ENCODE measurements around the gene DENND2C.

The DENND2C gene, protein sequence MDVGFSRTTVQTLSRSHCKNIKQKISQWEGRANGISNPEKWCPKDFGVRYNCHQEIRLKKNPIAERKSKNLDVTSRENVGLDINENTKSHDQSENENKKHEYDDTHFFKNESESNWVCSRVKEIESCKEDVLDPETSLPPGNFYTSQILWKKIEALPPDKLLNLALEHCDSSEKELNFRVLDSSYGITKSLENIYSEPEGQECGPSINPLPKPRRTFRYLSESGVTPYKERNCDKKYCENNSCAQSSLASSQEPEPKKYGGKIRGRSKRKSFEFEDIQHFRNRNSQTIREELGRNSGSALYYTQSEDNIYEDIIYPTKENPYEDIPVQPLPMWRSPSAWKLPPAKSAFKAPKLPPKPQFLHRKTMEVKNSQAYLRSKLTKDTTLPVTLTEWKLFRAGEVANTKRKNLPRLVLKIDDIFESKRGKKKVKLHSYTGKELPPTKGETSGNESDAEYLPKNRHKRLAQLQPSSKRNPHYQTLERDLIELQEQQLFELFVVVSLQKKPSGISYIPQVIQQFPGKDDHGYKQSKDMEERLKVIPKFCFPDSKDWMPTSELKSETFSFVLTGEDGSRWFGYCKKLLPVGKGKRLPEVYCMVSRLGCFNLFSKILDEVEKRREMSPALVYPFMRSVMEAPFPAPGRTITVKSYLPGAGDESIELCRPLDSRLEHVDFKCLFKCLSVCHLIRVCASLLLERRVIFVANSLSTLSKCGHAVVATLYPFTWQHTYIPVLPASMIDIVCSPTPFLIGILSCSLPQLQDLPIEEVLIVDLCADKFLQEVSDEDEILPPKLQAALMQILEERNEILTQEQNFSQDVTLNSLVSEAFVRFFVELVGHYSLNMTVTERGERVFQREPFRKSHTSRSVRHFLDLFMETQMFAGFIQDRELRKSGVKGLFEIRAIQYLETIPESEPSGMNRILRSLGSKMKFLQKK

DNA sequence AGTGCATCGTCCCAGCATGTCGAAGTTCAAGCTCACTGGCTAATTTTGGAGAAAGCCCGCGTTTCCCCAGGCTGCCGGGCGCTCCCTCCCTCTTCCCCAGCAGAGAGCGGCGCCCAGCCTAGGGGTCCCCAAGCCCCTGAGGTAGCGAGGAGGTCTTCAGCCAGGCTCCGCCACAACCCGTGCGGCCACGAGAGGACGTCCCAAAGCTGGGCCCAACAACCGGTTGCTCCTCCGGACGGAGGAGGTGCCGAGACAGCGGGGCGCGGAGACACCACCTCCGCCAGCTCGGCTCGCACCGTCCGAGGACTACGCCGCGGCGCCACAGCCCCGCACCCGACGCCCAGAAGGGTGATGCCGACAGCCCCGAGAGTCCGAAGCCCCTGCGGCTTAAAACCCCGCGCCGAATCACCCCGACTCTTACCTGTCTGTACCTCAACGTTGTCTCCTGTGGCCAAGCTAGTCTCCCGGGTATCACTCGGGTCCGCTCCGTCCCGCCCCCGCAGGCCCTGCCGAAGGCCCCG is at the start of gene DENND2C:
DENND2C (minus strand) TSS at position 488 of the 521 bp plus-strand sequence. CDS start 44,065 bp downstream, outside the sequence.
- no peak for DNase-seq

DNA sequence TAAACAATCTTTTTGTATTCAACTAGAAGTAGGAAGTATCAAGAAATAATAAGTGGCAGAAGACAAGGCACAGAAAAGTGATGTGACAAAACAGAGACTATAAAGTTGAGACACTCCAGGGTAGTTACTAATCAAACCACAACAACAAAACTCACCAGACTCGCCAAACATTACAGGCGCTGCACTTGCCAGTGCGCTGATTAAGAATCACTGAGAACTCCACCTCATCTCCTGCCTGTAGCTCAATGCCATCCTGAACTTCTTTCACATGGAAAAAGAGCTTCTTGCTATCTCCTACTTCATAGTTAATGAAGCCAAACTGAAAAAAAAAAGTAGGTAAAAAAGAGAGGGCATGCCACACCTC is 49.6 kb upstream of the DENND2C start:
- no peak for DNase-seq

DNA sequence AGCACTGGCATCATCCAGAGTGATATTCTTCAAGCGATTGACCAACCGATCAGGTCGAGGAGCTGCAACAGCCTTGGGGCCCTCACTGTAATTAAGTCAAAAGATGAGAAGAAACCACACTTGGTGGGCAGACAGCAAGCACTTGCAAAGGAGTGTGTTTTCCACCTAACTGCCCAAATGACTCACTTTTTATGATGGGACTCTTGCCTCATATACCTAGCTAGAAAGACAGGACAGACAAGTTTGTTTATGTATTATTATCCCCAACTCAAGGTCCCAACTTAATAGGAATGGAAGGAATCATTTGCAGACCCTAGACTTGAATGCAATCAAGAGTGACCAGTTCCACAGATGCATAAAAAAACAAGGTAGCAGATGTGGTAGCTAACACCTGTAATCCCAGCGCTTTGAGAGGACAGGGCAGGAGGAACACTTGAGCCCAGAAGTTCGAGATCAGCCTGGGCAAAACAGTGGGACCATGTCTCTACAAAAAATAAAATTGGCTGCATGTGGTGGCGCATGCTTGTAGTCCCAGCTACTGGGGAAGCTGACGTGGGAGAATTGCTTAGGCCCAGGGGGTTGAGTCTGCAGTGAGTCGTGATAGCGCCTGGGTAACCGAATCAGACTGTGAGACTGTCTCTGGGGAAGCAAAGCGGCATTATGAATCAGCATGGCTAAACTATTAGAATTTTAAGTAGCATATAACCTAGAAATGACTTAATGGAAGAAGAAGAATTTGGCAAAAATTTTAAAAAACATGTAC is 49.0 kb upstream of the DENND2C start:
- peak; percentile 66 for DNase-seq

DNA sequence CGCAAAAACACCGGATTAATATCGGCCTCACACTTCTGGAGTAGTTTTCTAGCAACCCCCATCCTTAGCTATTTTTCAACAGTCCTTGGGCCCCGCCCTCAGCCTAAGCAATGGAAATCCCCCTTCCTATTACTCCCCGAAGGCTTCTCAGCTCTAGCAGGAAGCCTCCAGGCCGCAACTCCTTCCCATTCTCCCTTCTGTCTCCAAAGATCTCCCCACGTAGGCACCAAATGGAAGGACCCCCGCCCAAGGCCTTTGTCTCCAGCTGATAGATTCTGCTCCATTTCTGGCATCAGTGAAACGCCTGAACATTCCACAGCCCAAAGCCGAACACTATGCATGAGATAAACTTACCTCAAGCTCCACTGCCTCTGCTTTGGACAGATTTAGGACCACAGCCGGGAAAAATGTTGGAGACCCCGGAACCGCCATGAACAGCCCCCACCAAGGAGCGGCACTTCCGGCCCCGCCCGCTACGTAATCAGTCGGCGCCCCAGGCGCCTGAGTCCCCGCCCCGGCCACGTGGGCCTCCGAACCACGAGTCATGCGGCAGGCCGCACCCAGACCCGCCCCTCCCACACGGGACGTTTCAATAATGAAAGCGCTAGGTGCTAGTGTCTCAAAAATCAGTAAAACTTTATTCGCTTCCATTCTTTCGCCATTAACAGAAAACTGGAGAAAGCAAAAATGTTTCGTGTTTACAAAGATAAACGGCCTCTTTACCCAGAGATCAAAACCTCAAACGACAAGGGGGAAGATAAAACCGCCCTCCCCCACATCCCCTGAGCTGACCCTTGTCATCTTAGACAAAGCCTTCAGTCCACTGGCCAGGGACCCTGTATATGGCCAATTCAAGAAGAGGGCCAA is 46.7 kb upstream of the DENND2C start, which contains the start of gene NRAS:
NRAS (minus strand) TSS at position 468 of the 867 bp plus-strand sequence. CDS start 611 bp downstream, outside the sequence.
- DNase-seq: peak; percentile 95

DNA sequence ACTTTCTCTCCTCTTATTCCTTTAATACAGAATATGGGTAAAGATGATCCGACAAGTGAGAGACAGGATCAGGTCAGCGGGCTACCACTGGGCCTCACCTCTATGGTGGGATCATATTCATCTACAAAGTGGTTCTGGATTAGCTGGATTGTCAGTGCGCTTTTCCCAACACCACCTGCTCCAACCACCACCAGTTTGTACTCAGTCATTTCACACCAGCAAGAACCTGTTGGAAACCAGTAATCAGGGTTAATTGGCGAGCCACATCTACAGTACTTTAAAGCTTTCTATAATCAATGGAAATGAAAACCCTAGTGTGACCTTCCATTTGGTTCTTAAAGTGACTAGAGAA is 46.1 kb upstream of the DENND2C start:
- no peak for DNase-seq

DNA sequence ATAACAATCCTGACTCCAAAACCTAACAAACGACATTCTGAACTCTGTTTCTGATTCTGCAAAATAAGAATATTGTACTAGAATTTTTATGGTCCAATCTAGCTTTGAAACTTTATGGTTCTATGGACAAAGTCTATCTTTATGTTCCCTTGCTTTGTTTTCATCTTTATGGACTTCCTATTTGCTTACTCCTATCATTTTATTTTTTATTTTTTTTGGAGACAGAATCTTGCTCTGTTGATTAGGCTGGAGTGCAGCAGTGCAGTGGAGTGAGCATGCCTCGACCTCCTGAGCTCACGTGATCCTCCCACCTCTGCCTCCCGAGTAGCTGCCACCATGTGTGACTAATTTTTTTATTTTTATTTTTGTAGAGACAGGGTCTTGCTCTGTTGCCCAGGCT is 43.1 kb upstream of the DENND2C start:
- no peak for DNase-seq

DNA sequence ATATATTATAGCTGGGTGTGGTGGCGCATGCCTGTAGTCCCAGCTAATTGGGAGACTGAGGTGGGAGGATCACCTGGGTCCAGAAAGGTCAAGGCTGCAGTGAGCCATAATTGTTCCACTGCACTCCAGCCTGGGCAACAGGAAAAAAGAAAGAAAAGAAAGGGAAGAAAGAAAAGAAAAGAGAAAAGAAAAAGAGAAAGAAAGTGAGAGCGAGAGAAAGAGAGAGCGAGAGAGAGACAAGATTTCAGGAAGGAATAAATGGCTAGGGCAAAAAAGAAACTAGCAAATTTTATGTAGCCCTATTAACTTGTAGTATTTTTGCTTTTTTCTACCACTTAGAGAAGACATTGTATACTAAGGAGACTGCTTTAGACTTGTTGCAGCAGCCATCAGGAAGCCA is 40.5 kb upstream of the DENND2C start:
- no peak for DNase-seq

DNA sequence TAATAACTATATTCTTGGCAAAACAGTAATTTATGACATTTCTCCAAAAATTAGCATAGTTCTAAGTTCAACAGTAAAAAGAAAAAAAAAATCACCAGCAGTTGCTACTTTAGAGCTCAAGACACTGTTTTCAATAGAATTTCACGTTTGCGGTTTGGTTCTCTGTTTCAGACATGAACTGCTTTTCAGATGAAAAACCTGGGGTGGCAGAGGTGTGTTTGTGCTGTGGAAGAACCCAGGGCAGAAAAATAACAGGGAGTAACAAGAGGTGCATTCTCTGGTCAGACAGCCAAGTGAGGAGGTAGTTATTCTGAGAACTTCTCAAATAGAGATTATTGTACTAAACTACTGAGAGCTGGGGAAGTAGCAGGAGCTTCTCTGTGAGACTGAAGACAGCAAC is 37.8 kb upstream of the DENND2C start:
- DNase-seq: no peak

DNA sequence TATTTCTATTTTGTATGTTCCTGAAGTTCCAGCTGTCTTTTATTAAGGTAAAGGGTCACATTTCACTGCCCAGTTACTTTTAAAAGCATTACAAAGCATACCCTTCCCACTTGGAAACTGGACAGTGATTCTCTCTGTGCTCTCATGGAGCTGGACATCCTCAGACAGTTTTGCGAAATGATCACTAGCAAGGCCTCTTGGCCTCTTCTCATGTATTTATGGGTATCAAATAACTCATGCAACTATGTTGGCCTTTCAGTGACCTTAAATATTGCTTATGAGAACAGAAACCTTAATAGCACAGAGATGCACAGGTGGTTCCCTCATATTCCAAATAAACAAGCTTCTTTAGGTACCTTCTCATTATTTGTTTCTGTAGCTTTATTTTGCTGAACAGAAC is 33.4 kb upstream of the DENND2C start:
- DNase-seq: no peak

DNA sequence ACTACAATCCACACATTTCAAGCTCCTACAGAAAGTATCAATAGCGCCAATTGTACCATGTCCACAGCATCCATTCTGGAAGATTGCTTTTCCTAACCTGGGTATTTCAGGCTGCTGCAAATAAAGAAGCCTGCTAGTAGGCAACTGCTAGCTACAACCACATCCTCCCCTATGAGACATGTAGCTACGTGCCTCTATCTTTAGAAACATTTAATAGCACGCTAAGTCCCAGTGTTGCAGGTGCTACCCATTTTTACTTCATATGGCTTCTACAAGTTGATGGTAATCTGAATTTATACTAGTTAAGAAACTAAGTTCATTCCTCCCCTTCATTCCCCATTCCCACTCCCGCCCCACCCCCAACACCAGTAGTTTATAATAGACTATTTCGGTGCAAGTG is 32.9 kb upstream of the DENND2C start:
- no peak for DNase-seq

DNA sequence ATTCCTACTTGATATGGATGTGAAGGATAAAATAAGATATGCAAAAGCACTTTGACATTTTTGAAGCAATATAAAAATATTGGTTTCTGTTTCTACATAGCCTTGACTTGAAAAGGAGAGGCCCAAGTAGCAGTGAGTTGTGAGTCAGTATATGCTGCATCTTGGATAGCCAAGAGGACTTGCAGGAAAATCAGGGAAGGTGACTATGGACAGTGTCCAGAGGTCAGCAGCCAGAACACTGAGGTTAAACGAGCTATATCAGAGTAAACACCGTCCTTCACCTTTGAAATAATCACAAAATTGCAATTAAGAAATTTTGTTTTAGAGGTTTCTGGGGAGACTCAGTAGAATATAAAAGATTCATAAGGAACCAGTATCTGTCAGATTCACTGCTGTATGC is 32.1 kb upstream of the DENND2C start:
- no peak for DNase-seq

DNA sequence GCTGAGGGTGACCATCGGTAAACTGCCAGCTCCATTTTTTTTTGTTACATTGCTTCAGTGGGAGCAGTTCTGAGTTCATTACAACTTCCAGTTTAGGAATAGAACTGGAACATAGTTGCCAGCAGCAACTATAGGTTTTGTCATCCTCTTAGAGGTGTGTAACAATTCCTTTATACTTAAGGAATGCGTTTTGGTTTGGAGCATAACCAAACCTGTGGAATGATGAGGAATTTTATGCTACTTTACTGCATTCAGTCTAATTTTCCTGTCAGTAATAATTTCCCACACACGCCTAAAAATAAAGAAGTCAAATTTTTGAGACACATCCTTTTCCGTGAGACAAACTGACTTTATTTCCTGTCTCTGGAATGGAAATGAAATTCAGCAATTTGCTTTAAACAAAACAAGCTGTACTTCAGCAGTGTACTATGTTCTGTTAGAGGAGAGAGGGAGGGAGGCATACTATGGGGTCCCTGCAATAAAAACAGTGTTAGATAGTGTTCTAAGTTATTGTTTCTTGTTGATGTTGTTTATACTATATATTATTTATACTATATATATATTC is 30.3 kb upstream of the DENND2C start:
- no peak for DNase-seq

DNA sequence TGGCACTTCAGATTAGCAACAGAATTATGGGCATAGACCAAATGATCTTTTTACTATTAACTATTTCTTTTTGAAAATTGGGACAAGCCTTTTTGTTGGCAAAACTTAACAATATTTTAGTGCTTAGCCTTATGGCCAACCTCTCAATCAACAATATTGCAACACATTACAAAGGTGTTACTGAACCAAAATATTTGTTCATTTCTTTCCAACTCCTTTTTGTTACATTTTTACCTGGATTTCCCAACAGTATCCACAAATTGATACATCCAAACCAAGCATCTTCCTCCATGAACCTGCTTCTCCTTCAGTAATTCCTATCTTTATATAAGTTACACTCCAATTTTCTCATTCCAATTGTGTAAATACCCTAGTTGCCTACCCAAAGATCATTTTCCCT is 27.0 kb upstream of the DENND2C start:
- no peak for DNase-seq

DNA sequence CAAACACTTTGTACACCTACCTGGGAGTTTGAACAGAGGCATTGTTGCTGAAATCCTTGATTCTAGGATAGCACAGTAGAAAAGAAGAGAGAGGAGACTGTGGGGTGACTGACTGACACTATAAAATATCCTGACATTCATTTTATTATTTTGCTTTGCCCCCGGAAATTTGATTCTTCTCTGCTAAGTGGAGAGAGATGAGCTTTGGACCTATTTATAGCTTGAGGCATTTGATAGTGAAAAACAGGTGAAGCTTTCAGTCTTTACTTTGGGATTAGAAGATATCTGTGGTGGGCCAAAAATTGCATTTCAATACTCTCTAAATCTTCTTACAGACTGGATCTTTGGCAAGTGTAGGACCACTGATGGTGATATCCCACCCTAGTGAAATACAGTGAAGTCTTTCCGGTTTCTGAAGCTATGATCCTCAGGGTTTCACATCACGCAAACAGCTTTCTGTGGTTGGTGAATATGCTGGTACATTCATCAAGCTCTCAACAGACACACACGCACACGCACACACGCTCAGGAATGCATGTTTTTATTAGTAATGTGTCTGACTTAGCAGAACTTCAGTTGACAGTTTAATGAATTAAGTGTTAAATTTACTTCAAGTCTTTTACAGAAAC is 25.7 kb upstream of the DENND2C start, which contains the start of gene AMPD1:
AMPD1 (minus strand) TSS at position 117 of the 629 bp plus-strand sequence; CDS start at position 42, 75 bp downstream.
- no peak for DNase-seq

DNA sequence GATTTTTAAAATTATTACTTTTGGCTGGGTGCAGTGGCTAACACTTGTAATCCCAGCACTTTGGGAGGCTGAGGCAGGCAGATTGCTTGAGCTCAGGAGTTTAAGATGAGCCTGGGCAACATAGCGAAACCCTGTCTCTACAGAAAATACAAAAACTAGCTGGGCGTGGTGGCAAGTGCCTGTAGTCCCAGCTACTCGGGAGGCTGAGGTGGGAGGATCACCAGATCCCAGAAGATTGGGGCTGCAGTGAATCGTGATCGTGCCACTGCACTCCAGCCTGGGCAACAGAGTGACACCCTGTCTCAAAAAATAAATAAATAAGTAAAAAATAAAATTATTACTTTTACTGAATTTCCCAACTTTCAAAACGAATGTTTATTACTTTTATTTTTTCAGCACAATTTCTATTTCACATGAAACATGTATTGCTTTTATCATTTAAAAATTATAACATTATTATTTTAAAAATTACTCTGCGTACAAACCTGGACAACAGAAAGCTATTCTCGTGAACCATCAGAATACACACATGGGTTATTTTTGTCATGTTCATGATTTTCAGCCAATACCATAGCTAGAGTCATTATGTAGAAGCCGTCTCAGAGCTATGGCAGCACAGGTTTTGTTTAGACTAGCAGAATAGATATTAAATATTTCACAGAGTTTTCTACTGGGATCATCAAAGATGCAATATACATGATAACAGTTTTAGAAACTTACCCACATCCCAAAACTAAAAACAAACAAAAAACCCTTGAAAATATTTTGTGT is 24.9 kb upstream of the DENND2C start:
- no peak for DNase-seq

DNA sequence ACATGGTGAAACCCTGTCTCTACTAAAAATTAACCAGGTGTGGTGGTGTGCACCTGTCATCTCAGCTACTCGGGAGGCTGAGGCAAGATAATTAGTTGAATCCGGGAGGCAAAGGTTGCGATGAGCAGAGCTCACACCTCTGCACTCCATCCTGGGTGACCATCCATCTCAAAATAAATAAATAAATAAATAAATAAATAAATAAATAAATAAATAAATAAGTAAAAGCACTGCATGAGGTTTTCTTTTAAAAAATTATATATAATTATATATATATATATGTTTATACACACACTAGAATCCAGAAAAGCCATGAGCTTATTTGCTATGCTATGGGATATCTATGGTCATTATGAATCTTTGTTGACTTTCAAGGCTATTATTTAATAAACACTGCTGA is 23.1 kb upstream of the DENND2C start:
- no peak for DNase-seq

DNA sequence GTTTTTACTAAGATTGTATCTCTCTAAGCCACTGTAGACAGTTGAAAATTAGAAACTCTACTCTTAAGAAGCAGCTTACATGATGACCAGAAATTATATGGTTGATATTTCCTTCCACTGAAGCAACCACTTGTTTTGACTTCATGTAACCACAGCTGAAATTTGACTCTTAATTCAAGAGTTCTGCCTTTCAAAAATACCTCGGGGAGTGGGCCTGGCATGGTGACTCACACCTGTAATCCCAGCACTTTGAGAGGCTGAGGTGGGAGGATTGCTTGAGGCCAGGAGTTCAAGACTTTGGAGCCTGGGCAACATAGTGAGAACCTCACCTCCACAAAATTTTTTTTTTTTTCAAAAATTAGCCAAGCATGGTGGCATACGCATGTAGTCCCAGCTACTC is 21.2 kb upstream of the DENND2C start:
- peak; percentile 60 for DNase-seq

DNA sequence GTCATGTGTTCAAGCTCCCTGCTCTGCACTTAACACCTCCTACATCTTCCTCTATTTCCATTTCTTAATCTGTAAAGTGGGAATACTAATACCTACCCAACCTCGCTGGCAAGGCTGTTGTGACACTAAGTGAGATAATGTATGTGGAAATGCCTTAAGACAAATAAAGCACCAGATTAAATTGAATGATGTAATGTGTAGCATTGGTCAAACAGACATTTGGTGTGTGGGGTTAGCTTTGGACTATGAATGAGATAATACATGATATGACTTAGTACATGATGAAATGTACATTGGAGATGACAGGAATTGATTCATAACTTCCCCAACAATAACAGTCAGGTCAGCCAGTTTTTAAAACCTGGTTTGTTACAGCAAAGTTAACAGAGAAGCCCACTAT is 20.3 kb upstream of the DENND2C start:
- DNase-seq: no peak

DNA sequence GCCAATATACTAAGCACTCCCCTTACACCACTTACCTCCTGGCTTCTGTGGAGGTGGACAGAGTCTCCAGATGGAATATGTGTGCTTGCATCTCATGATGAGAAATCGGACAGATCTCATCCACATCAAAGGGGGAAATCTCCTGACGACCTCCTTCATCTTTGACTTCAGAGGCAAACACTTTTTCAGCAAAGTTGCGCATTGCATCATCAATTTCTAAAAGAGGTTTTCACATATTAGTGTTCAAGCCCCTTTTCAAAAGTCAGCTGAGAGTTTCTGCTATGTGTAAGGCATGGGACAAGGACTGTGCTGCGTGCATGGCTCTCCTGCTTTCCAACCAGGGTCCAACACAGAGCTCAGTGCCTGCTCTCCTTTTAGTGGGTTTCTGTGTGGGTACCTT is 18.7 kb upstream of the DENND2C start:
- DNase-seq: no peak

DNA sequence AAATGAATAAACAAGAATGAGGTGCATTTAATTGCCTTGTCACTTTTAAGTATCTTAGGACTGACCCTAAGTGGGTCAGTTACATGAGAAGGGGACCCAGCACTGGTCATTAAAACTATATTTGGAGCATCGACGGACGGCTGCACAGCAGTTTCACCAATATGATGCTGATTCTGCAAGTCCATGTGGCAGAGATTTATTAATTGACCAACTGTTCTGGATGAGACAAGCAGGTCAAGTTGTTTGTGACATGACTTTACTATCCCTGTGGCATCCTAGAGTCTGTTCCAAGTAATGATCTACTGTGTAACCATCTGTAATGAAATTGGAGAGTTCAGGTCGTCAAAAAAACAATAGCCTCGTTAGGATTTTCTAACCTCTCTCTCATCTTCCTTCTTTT is 16.0 kb upstream of the DENND2C start:
- DNase-seq: no peak

Measured in islet precursor cell (in vitro differentiated cells).